ENCODE results near the gene TMEM131.

DNA sequence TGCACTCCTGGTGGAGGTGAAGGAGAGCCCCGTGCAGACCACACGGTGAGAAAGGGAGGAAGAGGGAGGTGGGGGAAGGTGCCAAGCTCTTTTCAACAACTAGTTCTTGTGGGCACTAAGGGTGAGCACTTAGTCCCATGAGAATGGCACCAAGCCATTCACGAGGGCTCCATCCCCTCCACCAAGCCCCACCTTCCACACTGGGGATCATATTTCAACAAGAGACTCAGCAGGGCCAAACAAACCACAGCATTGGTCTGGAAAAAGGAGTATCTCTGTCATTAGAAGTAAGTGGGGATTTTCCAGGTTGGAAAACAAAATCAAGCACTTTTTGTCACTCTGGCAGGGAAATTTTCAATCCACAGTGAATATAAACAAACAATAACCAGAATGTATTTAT is 244.0 kb downstream of the TMEM131 start:
- TF ChIP-seq SUZ12 (IDR thresholded peaks at IDR 0.05; ENCODE audit: low read length) = no peak
- no peak for TF ChIP-seq POLR2AphosphoS5 (IDR thresholded peaks at IDR 0.05; ENCODE audit: low read depth, low read length)
- TF ChIP-seq KDM1A (IDR thresholded peaks at IDR 0.05; ENCODE audit: borderline replicate concordance, low read length) = no peak
- TF ChIP-seq, protein P1, sequence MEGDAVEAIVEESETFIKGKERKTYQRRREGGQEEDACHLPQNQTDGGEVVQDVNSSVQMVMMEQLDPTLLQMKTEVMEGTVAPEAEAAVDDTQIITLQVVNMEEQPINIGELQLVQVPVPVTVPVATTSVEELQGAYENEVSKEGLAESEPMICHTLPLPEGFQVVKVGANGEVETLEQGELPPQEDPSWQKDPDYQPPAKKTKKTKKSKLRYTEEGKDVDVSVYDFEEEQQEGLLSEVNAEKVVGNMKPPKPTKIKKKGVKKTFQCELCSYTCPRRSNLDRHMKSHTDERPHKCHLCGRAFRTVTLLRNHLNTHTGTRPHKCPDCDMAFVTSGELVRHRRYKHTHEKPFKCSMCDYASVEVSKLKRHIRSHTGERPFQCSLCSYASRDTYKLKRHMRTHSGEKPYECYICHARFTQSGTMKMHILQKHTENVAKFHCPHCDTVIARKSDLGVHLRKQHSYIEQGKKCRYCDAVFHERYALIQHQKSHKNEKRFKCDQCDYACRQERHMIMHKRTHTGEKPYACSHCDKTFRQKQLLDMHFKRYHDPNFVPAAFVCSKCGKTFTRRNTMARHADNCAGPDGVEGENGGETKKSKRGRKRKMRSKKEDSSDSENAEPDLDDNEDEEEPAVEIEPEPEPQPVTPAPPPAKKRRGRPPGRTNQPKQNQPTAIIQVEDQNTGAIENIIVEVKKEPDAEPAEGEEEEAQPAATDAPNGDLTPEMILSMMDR (IDR thresholded peaks at IDR 0.05; ENCODE audit: control extremely low read depth in 1 of 3, insufficient read depth in 1 of 3, low read depth in 1 of 3, low read length in 3 of 3) = no peak
- no peak for TF ChIP-seq RXRA (IDR thresholded peaks at IDR 0.05; ENCODE audit: insufficient read depth, low read depth, low read length)
- no peak for TF ChIP-seq EZH2 (IDR thresholded peaks at IDR 0.05; ENCODE audit: low read depth, low read length, severe bottlenecking)
- TF ChIP-seq RAD21 (IDR thresholded peaks at IDR 0.05 in 1 of 2, conservative IDR thresholded peaks at IDR 0.05 in 1 of 2; ENCODE audit: low read depth in 2 of 2, low read length in 2 of 2) = no peak
- no peak for TF ChIP-seq TBP (IDR thresholded peaks at IDR 0.05; ENCODE audit: low read depth, low read length)

All from H1 (cell line).